ENCODE measurements around the gene FCRLA.
A peak's percentile ranks its signal among the peaks of the same experiment; 100 is the strongest.
"Not testable (repeated sequence)": the region's sequence is repeated elsewhere in the genome, so short reads cannot be mapped to it uniquely, and the experiment has no call there.

FCRLA gene

DNA sequence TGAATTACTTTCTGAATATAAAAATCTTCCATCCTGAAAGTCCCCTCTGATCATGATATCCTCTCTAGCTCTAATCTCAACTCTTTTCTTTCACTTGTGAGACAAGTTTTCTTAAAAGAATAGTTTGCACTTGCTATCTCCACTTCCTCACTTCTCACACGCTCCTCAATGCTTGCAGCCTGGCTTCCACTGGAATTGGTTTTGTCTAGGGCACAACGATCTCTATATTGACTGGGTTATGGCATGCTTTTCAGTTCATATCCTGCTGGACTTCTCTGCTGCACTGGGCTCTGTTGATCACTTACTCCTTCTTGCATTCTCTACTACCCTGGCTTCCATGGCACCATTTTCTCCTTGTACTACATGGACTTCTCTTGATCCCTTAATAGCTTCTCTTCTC is 474 bp downstream of the FCRLA start:
- DNase-seq = no peak

DNA sequence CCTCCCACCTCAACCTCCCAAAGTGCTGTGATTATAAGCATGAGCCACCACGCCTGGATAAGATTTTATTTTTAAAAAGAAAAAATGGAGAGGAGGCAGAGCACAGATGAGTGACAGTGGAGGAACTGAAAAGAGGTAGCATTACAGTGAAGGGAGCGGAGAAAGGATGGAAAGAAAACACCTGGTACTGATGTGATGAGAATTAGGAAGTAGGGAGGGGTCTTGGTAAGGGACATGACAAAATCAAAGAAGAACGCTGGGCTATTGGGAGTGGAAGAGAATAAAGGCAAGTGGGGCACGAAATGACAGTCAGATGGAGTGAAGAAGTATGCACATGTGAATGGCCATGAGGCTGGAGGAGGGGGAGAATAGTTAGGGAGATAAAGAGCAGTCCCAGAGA is 2.3 kb downstream of the FCRLA start:
- DNase-seq = no peak

DNA sequence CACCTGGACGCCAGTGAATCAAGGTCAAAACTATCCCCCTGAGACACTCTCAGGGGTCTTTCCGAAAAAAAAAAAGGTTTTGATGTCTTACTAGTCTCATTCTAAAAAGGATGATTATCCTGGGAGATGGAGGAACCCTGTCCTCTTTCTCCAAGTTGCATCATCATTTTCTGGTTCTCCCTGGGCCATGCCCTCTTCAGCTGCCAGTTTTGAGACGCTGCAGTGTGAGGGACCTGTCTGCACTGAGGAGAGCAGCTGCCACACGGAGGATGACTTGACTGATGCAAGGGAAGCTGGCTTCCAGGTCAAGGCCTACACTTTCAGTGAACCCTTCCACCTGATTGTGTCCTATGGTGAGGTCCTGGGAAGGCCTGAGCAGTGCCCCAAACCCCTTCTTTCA is 3.5 kb downstream of the FCRLA start:
- no peak for DNase-seq

DNA sequence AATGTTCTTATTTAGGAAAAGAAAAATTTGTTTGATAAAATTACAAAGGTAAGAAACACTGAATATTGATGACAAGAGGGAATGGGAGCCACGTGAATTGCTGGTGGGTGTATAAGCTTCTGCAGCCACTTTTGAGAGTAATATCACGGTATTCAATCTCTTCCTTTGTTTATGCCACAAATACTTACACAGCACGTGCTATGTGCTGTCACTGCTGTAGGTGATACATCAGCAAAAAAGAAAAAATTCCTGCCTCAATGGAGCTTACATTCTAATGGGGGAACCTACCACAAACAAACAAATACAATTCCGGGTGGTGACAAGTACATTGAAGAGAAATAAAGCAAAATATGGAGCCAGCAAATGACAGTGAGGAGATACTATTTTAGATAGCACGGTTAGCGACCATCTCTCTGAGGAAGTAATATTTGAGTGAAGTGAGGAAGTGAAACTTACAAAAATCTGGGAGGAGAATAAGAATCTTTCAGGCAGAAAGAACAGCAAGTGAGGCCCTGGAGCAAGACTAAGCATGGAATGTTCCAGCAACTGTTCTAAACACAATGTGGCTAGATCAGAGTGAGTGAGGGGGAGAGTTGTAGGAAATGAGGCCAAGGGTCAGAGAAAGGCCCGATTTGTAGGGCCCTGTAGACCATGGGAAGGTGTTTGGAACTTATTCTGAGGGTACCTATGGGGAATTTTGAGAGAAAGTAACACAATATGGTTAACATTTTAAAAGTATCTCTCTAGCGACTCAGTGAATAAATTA is 11.7 kb downstream of the FCRLA start:
- no peak for DNase-seq

DNA sequence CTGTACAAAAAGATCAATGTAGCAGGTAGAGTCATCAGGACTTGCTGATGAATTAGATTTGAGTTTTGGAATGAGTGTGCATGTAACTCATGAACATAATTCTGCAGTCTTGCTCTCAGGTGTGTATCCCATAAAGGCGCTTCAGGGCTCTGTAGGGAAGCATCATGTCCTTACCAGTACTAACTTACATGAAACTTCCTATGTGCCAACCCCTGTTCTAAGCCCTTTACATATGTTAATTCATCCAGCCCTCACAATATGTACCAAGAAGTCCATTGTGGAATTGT is 12.2 kb downstream of the FCRLA start:
- DNase-seq = no peak

DNA sequence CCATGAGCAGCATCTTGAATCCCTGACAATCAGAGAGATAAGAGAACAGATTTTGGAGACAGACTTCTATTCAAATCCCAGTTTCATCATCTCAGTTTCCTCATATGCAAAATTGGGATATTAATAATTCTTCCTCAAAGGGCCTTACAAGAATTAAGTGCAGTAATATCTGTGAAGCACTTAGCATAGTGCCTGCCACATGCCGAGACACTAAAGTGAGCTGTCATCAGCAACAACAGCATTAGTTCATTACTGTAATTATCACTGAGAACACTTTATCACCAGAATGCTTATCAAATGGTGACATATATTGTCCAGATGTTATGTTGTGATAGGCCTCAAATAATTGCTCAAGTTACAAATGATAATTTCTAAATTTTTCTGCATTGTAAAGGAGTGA is 13.4 kb downstream of the FCRLA start:
- no peak for DNase-seq

DNA sequence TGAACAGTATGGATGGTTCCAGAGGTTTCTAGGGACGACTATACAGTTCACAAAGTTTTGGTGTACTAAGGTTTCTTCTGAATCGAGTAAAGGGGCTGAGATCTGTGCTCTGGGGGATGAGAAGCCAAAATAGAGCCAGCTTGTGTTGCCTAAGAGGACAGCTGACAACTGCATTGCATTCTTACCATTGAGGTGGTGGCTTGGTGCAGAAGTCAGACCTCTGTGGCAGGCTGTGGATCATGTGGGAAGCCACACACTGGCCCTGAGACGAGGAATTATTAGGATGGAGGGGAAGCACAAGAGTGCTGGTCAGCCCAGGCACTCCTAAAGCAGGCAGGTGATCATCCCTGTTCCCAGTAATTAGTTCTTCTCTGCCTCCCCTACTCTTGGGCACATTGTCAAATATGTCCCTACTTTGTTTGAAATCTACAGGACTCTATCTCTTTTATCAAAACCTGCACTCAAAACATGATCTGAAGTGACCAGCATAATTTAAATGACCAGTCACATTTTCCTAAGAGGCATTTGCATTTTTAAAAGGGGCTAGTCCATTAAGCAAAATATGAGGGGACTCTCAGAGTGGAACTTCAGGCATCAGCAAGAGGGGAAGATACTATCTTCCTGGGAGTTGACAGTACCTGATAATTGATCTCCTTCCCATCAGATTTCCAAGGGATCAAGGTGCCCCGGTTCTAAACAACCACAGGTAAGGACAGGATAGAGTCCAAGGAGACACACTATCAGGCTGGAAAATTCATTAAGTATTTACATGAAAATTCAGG is 14.1 kb downstream of the FCRLA start, which contains the start of gene FCRLB:
FCRLB (plus strand) TSS at position 589 of the 782 bp plus-strand sequence. CDS start 1,129 bp downstream, outside the sequence.
- DNase-seq = no peak

DNA sequence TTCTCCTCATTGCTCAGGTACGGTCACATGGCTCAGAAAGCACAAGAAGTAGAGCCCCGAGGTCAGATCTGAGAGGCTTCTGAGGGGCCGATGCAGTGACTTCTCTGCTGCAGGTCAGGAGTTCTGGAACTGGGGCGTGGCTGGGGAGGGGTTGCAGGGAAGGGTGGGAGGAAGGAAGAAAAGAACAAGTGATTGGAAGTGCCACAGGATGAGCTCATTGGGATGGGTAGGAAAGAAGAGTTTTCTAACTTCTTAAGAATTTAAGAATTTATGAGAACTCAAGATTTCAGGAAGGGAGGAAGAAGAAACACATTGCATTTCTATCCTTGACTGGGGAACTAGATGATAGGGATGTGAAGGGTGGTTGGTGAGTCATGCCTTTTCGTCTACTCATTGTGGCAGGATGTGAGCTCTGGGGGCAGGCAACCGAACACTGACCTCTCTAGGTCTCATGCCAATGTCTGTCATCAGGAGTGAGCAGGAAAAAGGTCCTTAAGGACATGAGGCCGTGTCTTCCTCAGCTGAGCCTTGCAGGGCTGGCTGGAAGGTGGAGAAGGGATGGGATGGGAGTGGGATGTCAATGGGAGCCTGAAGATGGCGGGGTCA is 14.8 kb downstream of the FCRLA start:
- no peak for DNase-seq

DNA sequence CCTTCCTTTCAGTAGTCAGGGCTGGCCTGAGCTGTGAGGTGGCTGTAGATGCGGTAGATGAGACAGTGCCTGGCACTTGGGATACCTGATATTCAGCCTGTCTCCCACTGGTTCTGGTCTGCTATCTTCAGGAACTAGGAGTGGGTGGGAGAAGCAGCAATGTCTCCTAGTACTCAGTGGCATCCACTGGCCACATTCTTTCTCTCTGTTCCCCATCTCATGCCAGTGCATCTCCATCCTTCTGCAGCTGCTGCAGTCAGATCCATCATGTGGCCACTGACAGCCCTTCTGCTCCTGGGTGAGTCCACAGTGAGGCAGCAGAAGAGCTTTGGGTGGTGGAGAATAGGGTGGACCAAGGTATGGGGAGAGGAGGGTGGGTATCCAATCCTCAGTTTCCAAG is 15.4 kb downstream of the FCRLA start:
- DNase-seq = no peak

DNA sequence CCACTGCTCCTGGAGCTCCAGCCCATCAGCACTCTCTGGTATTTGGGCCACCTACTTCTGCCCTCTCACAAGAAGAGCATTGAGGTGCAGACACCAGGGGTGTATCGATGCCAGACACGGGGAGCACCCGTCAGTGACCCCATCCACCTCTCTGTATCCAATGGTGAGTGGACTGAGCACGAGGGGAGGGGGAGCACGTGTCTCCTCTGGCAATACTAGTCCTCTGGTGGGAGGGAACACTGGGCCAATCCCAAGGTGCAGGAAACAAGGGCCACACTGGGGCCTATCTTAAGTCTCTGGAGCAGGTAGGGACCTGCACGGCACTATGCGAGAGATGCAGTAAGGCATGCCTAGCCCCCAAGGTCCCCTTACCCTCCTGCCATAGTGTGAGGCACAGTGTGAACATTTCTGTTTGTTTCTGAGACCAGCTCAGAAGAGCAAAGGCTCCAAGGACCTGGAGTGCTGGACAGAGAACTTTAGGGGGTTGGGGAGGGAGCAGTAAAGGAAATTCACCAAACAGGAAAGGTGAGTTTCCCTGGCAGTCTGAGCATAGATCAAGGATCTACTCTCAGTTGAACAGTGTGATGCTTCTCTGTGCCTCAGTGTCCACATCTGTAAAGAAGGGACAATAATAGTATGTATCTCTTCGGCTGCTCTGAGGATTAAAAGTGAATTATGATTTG is 16.6 kb downstream of the FCRLA start:
- DNase-seq = no peak

DNA sequence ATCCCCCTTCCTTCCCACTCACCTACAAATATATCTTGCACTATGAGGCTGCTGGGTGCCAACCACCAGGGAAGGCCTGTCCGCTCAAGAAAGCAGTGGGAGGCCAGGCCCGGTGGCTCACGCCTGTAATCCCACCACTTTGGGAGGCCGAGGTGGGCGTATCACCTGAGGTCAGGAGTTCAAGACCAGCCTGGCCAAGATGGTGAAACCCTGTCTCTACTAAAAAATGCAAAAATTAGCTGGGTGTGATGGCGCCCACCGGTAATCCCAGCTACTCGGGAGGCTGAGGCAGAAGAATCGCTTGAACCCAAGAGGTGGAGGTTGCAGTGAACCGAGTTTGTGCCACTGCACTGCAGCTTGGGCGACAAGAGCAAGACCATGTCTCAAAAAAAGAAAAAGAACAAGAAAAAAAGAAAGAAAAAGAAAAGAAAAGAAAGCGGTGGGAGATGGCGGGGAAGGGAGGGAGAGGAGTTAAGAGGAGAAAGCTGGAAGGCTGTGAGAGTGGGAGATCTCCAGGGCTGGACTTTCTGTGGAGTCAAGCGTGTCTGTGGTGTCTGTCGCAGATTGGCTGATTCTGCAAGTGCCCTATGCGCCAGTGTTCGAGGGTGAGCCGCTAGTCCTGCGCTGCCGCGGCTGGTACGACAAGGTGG is 18.4 kb downstream of the FCRLA start:
- not testable (repeated sequence) for DNase-seq

DNA sequence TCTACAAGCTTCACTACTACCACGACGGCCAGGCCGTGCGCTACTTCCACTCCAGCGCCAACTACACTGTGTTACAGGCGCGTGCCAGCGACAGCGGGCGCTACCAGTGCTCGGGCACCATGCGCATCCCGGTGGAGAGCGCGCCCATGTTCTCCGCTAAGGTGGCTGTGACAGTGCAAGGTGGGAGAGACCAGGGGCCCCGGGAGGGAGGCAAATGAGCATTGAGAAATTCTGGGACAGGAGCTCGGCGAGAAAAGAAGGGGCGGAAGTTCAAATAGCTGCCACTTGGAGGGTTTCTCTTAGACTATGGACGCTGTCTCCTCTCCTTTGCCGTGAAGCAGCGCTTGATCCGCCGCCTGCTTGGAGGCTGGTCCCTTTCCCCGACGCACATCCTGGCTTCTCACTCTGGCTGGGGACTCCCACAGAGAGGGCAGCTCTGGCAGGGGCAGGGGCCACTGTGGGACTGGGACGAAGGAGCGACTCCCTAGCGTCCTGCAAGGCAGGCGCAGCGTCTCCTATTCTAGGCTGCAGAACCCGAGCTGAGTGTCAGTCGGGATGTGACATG is 19.0 kb downstream of the FCRLA start:
- peak; percentile 22 for DNase-seq

DNA sequence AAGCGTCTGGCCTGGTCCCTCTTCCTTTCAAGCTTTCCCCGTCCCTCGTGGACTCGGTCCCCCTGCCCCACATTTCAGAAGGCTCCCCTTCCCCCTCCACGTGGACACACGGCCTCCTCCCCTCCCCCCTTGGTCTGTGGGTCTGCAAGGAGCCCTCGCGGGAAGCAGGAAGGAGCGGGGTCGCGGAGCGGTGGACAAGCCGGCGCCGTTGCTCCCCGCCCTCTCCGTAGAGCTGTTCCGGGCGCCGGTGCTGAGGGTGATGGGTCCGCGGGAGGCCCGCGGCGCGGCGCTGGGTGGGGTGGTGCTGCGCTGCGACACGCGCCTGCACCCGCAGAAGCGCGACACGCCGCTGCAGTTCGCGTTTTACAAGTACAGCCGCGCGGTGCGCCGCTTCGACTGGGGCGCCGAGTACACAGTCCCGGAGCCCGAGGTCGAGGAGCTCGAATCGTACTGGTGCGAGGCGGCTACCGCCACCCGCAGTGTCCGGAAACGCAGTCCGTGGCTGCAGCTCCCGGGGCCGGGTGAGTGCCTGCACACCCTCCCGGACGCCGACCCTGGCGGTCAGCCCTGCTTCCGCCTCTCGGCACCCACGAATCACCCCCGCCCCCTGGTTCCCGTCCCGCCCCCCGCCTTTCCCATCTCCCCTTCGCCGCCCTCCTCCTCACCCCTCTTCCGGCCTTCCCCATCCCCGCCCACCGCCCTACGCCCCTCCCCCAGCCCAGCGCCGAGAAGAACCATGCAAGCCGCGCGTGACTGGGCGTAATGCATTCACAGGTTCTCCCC is 19.6 kb downstream of the FCRLA start:
- peak; percentile 62 for DNase-seq

DNA sequence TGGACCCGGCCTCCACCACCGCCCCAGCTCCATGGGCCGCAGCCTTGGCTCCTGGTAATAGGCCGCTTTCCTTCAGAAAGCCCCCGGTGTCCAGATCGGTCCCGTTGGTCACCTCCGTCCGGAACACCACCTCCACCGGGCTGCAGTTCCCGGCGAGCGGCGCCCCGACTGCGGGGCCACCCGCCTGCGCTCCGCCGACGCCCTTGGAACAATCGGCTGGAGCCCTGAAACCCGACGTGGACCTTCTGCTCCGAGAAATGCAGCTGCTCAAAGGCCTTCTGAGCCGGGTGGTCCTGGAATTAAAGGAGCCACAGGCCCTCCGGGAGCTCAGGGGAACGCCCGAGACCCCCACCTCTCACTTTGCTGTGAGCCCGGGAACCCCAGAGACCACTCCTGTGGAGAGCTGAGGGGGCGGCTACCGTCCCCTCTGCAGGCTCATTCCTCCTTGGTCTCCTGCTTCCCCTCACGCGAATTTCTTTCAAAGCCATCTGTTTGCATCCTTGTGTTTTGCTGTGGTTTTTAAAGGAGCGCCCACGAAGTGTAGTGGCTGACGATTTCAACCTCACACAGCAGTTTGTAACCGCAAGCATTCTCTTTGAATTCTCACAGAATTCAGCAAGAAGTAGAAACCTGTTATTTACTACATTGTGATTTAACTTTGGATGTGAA is 20.4 kb downstream of the FCRLA start:
- peak; percentile 18 for DNase-seq

DNA sequence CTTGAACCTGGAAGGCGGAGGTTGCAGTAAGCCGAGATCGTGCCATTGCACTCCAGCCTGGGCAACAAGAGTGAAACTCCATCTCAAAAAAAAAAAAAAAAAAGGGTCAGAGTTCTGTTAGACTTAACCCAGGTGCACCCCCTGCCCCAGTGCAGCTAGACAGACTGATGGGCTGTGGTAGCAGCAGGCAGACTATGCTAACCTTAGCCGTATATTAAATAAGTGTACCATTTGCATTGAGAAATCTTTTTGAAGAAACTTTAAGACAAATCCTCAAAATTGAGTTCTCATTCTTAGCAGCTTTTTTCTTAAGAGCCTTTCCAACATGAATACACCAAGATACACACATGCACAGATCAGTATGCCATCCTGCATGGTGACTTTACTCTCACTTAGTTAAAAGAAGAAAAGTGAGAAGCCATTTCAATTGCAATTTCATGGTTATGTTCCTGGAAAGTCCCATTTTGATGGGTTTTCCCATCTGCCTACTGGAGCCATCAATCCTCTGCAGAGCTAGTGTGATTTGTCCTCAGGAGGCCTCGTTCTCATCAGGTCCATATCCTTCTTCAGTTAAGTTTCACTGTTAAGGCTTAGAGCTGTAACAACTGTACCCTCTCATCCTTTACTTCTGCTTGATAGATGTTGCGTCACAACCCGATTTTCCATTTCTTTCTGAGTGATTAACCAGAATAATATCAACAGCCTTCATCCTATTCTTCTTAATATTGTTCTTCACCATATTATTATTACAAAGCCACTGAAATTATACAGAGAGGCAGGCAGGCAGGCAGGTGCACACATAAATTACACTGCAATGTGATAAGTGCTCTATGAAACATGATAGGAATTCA is 21.6 kb downstream of the FCRLA start:
- no peak for DNase-seq

DNA sequence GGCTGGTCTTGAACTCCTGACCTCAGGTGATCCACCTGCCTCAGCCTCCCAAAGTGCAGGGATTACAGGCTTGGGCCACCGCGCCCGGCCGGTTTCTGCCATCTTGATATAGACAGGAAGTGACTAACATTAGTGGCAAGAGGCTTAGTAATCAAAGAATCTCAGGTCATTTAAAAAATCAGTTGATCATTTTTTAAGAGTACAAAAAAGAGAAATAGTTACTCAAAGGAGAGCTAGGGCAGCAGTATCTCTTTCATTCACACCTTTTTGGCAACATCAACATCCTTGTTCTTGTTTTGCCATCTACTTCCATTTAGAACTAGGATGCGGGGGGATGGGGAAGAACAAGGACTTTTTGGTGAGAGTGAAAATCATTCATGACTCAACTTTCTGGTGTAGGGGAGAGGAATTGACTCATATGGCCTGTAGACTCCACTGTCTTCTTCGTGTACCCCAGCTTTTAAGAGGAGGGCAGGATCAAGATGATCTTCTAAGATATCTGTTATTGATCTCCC is 23.1 kb downstream of the FCRLA start:
- no peak for DNase-seq

DNA sequence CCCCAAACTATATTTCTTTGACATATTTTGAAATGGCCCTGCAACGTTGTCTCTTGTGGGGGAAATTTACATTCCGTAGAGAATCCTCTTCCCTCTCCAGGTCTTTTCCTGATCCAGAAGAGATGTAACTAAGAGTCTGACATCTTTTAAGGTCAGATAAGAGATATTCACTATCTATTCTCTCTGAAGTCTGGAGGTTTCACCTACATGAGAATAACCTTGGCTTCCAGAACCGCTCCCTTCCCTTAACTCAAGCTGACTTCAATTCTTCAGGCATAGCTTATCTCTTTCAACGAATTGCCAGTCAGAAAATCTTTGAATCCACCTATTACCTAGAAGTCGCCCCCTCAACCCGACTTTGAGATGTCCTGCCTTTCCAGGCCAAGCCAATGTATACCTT is 24.2 kb downstream of the FCRLA start:
- no peak for DNase-seq

DNA sequence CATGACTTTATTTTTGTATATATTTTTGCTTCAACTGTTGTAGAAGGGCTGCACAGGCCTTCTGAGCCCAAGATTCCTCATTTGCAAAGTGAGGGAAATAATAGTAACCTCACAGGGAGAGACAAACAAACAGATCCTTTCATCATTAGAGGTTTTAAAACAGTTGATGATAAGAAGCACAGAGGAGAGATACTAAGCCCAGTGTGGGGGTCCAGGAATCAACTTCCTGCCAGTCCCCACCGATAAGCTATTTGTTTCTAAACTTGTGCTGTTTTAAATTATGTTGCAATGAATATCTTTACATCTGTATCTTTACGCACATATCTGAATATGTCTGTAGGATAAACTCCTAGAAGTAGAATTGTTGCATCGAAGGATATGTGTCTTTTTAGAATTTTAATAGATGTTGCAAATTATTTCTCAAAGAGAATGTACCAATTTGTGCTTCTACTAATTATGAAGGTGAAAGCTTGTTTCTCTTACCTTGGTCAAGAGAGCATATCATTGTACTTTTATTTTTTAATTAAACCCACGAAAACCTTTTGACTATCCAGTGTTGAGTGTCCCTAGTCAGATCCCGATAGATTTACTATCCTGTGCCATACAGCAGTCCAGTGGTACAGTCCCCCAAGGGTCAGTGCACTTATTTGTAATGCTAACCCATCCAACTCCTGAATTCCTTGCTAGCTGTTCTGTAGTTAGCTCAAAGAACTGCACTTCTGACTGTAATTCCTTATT is 25.1 kb downstream of the FCRLA start:
- no peak for DNase-seq

DNA sequence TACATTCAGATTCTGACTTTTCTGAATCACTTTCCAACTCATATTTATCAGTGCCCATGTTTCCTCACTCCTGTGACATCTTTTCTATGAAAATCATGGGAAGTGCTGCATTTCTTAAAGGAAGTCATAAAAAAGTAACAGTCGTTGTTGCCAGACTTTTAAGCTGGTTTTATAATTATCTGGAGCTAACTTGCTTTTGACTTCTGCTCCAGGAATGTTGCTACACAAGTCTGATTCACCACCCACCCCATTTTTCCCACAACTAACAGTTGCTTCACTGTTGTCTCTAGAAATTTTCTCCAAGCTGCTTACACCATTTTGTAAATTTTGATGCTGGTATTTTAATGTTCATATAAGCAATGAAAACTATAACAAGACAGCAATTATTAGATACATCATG is 26.5 kb downstream of the FCRLA start:
- no peak for DNase-seq

All from activated CD4-positive, alpha-beta T cell treated with anti-CD3 and anti-CD28 coated beads, Interleukin-2, amount 50 U/mL, for 1 hour (primary cell).